ENCODE data around the gene NOPCHAP1.
"Not testable (repeated sequence)": the region's sequence is repeated elsewhere in the genome, so short reads cannot be mapped to it uniquely, and the experiment has no call there.

Gene NOPCHAP1, protein sequence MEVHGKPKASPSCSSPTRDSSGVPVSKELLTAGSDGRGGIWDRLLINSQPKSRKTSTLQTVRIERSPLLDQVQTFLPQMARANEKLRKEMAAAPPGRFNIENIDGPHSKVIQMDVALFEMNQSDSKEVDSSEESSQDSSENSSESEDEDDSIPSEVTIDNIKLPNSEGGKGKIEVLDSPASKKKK

DNA sequence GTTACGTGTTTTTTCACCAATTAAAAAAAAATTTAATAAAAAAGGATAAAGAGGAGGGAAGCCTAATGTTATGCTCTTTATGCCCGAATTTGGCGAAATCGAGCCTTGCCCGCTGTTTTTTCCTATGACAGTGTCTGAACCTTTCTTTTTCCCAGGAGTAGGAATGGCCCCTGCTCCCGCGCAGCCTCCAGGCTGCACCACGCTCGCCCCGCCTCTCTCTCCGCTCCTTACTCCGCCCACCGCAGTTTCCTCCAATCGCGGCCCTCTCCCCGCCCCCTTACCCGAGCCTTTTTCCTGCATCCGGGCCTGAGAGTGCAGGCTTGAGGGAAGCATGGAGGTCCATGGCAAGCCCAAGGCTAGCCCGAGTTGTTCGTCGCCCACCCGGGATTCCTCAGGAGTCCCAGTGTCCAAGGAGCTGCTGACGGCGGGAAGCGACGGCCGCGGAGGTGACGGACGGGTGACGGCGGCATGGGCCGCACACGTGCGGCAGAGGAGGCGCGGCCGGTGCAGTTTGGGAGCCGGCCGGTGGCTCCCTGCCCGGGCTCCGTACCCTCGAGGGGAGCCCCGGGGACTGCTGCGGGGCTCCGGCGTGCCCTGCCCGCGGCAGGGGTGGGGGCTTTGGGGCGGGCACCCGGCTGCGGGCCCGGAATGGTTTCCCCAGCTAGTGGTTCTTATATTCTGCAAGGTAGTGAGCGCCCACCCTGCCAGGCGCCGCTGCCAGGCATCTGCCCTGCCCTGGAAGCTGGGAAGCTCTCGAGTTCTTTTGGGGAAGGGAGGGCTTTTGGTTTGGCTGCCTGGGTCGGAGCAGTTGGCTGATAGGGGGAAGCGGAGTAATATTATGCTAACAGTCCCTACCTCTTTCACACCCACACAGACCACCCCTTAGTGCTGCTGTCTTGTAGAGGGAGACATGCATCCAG, at the start of gene NOPCHAP1:
NOPCHAP1 (plus strand) TSS at position 295 of the 920 bp plus-strand sequence; CDS start at position 332, 37 bp downstream.
- peak; percentile 94 for DNase-seq

DNA sequence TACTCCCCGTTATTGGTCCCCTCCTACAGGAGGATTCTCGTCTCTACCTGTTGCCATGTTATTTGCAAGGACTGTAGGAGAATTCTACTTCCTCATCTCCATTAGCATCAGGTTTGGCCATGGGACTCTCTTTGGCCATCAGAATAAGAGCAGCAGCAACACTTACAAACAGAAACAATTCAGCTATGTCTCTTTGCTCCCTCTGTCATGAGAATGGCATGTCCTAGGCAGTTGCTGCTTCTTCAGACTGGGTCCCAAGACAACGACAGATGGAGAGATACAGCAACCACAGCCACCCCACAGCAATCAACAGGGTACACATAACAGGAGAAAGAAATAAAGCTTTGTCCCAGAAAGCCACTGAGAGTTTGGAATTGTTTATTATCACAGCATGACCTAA, 47.7 kb upstream of the NOPCHAP1 start:
- DNase-seq = no peak

DNA sequence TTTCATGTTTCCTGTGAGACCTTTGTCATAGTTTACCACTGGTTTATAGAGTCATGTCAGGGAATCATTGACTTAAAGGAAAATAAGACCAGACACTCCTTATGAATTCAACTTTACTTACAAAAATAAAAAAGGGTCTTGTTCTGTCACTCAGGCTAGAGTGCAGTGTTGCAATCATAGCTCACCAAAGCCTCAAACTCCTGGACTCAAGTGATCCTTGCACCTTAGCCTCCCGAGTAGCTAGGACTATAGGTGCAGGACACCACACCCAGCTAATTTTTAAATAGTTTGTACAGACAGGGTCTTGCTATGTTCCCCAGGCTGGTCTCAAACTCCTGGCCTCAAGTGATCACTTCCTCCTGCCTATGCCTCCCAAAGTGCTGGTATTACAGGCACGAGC, 47.0 kb upstream of the NOPCHAP1 start:
- no peak for DNase-seq

DNA sequence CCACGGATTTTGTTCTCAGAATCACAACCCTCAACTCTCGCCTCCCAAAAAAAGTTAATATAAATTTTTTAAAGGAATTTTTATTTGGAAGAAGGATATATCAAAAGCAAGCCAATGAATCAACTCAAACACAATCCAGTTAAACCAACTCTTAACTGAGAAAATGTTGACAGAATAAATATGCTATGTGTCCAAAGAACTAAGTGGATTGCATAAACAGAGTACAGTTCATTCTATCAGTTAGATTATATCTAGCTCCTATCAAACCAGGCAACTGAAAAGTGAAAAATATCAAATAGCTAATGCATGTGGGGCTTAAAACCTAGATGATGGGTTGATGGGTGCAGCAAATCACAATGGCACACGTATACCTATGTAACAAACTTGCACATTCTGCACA, 44.7 kb upstream of the NOPCHAP1 start:
- no peak for DNase-seq

DNA sequence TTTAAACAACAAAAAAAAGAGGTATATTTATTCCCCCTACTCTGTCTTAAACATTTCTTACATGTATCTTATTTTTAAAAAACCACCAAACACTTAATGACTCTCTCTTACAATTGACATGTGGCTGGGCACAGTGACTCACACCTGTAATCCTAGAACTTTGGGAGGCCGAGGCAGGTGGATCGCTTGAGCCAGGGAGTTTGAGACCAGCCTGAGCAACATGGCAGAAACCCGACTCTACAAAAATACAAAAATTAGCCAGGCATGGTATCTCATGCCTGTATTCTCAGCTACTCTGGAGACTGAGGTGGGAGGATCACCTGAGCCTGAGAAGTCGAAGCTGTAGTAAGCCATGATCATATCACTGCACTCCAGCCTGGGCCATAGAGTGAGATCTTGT, 44.0 kb upstream of the NOPCHAP1 start:
- no peak for DNase-seq

DNA sequence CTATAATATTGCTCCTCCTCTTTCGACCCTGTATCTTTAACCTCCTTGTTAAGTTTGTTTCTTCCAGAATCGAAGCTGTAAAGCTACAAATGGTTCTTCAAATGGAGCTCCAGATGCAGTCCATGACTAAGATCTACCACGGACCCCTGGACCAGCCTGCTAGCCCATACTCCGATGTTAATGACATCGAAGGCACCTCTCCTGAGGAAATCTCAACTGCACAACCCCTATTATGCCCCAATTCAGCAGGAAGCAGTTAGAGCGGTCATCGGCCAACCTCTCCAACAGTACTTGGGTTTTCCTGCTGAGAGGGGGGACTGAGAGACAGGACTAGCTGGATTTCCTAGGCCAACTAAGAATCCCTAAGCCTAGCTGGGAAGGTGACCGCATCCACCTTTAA, 42.7 kb upstream of the NOPCHAP1 start:
- not testable (repeated sequence) for DNase-seq

DNA sequence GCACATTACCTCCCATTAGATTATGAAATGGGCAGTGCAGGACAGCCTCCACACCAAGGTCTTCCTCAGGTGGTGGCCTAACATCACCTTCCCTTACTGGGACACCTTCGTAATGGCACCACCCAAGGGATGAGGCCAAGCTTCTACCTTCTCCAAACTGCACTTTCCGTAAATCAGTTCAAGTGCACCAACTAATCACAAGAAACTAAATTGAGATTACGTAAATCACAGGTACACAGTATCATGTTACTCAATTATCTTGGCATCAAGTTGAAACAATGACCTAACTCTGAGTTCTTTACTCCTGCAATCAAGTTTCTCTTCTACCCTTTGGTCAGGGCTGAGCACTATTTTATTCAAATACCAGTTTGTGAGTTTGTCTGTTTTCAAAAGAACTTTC, 41.9 kb upstream of the NOPCHAP1 start:
- DNase-seq = no peak

DNA sequence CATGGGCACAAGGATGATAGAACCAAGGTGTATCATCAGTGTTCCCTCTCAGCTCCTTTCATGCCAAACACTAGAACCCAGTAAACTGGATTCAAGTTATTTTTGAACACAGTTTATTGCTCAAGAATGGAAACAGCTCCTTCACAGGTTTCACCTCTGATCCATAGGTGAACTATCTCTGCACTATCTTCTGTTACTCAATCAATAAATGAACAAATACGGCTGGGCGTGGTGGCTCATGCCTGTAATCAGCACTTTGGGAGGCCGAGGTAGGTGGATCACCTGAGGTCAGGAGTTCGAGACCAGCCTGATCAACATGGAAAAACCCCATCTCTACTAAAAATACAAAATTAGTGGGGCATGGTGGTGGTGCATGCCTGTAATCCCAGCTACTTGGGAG, 37.4 kb upstream of the NOPCHAP1 start:
- not testable (repeated sequence) for DNase-seq

DNA sequence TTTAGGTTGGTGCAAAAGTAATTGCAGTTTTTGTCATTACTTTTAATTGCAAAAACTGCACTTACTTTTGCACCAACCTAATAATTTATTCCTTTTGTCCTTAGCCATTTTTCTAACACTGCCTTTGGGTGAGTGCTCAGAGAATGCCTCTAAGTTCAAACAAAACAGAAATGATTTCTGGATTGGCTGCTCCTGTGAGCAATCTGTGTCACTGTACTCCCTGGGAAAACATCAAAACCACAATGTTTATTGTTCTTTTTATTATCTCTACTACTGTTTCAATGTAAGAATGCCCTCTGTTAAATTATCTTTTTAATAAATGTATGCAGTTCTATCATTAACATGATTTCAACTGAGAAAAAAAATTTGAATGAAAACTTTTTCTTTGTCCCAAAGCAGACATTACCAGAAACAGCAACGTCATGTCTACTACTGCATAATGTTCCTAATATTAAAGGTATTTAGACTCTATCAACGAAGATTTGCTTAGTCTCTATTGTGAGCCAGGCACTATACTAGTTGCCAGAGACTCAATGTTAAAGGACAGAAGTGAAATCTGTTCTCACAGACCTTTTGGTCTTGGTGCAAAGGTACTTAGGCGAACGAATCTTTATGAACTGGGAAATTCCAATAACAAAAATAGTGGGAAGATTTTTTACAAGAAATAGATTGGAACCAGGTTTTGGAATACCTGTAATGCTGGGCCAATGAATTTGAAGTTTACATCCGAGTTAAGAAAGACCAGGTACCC, 34.2 kb upstream of the NOPCHAP1 start:
- no peak for DNase-seq

DNA sequence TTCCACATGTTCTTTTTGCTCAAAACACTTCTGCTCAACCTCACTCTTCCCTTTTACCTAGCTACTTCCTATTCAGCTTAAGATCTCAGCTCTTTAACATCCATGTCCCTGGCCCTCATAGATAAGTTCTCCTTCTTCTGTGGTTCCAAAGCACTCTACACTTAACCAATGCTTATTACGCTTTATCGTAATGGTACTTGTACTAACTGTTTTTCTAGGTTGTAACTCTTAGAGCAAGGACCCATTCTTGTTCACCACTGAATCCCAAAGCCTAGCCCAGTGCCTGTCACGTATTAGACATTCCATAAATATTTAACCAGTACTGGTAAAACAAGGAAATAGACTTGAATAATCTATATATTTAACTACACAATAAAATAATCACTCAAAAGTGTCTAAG, 33.3 kb upstream of the NOPCHAP1 start:
- DNase-seq = no peak

DNA sequence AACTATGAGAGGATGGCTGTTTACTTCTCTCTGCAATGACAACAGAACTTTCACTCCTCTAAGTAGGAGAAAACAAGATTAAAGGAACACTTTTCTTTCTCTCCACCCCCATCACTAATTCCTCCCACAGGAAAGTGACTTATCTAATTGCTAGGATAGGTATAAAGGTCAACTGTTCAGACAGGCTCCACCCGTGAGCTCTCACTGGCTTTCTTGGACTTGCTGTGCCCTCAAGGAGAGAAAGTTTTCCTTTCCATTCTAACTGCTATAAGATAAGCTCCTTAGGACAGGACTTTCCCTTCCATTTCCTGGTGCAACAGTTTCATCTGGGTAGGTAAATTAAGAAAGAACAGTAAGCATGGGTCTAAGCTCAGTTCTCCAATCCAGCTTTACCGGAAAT, 32.8 kb upstream of the NOPCHAP1 start:
- no peak for DNase-seq

DNA sequence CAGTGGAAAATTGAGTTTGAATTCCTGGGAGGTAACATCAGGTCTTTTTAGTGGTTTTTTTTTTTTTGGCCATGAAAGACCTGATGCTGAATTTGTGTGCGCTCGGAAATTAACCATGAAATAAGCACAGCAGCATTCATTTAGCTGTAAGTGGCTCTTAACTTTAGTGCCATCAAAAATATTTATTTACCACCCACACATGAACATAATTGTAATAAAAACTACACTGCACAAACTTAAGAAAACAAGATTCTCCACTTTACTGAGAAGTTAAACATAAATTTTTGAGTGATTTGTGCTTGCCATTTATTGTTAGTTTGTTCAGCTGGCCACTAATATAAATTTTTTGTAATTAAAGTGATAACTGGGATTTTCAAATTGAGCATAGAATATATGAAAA, 30.4 kb upstream of the NOPCHAP1 start:
- no peak for DNase-seq

DNA sequence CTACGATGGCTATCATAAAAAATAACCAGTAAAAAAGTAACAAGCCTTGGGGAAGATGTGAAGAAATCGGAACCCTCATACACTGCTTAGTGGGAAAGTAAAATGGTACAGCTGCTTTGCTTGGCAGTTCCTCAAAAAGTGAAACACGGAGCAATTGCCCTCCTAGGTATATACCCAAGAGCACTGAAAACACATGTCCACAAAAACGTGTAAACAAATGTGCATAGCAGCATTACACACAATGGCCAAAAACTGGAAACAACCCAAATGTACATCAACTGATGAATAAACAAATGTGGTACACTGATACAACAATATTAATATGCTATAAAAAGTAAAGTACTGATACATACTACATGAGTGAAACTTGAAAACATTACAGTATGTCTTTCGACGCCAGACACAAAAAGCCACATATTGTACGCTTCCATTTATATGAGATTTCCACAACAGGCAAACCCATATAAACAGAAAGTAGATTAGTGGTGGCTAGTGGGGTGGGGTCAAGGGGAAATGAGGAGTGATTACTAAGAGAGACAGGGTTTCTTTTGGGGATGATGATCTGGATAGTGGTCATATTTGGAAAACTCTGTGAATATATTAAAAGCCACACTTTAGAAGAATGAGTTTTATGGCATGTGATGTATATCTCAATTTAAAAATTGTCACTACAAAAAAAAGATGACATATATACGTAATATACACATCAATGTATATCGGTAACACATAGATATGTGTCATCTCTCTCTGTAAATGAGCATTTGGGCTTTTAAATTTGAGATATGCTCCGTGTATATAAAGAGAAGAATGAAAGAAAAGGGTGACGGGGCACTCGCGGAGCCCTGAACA, 29.0 kb upstream of the NOPCHAP1 start:
- peak; percentile 19 for DNase-seq

DNA sequence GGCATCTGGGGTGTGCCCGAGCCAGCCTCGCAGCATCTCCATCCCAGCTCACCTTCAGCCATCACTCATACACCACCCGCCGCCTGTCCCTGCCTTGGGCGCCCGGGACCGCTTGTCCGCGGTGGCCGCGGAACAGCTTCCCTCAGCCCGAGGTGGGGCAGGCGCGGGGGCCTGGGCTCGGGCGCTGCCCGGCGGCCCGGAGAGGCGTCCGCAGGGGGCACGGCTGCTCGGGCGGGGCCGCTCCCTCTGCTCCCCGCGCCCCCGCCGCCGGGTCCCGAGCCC, 28.5 kb upstream of the NOPCHAP1 start:
- DNase-seq = peak; percentile 55

DNA sequence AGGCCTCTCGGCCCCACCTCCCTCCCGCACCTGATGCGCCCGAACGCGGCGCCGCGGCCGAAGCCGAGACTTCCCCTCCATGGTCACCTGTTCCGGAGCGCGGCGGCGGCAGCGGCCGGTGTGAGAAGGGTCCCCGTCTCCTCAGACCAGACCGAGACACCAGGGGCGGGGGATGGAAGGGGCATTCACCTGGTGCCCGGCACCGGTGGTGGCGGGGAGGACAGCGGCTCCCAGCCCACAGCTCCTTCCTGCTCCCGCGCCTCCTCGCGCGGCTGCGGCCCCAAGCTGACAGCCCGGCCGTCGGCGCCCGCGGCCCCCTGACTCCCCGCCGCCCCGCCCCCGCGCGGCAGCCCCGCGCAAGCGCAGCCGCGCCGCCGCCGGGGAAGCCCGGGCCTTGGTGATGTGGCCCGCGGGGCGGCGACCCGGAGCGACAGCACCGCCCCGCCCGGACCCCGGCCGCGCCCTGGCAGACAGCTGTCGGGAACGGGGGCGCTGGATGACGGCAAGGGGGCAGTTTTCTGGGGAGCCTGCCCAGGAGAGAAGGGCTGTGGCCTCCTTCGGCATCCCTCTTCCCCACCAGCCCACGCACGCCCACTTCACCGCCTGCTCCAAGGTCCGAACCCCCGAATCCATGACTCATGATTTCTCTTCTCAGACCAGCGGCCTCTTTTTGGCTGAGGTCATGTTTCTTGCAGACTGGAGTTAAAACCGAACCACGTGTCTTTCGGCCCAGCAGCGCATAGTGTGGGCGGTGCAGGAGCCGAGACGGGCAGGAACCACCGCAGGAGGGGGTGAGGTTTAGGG, 27.9 kb upstream of the NOPCHAP1 start, which contains the start of gene SLC41A2:
SLC41A2 (minus strand) TSS at position 290 of the 804 bp plus-strand sequence. CDS start 29,763 bp downstream, outside the sequence.
- DNase-seq = peak; percentile 68

DNA sequence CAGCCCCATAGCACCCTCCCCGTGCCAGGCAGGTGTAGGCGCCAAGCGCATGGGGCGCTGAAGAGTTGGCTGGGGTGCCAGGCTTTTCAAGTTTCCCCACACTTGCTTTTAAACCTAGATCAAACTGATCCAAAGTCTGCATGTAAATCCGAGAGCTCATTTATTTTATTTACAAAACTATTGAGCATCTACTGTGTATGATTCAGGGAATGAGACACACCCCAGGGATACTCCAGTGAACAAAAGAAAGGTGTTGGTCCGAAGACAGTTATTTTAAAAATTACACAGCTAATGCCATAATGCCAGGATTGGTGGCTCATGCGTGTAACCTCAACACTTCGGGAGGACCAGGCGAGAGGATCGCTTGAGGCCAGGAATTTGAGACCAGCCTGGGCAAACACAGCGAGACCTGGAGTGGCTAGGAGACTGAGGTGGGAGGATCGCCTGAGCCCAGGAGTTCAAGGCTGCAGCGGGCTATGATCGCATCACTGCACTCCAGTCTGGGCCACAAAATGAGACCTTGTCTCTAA, 27.2 kb upstream of the NOPCHAP1 start:
- no peak for DNase-seq

DNA sequence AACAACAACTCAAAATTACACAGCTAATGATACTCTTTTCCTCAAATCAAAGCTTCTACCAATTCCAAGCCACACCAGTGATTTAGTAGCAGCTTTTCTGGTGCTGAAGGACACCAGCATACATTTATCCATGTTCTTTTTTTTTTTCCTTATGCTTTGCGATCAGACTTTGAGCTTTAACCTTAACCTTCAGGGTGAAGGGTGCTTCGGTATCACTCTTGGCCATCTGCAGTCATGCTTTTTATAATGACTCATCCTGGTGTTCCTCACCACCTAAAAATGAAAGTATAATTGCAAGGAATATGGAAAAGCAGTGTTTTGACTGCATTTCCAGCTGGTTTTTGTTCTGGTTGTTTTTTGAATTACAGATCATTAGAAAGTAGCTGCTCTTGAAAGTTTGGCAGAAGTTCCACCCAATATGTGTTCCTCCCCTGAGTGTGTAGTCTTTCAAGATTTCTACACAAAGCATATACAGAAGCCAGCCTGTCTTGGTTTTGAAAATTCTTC, 26.7 kb upstream of the NOPCHAP1 start:
- DNase-seq = no peak

DNA sequence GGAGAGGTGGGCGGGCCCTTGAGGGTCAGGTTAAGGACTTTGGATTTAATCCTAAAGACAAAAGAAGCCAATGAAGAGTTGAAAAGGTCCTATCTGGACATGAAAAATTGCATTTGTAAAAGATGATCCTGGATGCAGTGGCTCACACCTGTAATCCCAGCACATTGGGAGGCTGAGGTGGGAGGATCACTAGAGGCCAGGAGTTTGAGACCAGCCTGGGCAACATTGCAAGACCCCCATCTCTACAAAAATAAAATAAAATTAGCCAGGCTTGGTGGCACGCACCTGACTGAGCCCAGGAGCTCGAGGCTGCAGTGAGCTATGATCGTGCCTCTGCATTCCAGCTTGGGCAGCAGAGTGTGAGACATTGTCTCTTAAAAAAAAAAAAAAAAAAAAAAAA, 25.7 kb upstream of the NOPCHAP1 start:
- no peak for DNase-seq

DNA sequence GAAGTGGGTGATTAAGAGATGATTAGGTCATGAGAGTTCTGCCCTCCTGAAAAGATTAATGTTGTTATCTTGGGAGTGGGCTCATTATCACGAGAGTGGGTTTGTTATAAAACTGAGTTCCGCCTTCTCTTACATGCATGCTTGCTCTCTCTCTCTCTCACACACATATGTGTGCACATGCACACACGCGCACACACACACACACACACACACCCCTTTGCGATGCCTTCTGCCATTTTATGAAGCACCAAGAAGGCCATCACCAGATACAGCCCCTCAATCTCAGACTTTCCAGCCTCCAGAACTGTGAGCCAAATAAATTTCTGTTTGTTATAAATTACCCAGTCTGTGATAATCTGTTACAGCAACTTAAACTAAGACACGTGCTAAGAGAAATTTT, 22.4 kb upstream of the NOPCHAP1 start:
- DNase-seq = no peak

DNA sequence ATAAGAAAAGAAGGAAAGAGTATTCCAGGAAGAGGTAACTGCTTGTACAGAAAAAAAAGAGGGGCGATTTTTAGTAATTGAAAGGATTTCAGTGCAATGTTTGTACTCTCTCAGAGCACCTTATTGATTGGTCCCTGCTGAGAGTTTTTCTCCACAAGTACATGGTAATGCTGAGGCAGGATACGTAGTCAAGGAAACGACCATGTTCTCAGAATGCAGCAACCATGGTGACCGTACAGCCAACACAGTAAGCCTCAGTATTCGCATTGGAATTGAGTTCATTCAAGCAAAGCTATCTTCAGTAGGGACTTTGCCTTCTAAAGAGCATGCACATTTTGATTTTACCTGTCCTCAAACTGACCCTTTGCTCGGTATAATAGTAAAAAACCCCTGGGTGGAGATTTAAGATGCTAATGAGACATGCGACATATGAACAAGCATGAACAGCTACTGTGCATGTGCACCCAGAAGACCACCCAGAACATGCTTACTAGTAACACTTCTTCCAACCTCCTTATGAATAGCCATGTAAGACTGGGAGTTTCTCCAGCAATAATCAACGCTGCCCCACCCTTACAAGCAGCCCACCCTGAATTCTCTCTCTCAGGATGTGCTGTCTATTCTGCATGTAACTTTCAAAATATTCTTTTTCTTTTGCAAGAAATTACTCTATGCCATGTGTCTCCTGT, 21.8 kb upstream of the NOPCHAP1 start:
- DNase-seq = no peak

DNA sequence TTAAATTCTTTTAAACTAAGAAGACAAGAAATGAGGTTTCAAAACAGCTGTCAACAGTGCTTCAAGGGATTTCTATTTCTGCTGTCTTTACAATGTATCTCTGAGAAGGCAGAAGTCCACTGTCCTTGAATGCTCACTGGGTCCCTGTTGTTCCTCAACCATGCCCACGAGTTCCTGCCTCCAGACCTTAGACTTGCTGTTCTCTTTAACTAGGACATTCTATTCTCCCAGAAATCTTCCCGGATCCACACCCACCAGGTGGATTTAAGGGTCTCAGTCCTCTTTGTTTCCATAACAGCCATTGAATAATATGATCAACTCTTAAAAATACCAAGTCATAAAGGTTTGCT, 21.3 kb upstream of the NOPCHAP1 start:
- DNase-seq = no peak
